OCI-LY7 (cell line): ENCODE results near the gene PPP4R4.

Source experiments
- EZH2phosphoT487 ChIP-seq: fragments of 200-600 bp; sonication (generic); IDR thresholded peaks from 2 replicates; pipeline ENCODE4 v1.6.1; 2018; ENCODE audit warnings: low read depth, borderline replicate concordance, mild to moderate bottlenecking, mixed run types, antibody characterized with exemption, low read length, moderate library complexity, mixed read lengths
- TF ChIP-seq, protein P1 (sequence below): fragments of 200-600 bp; sonication (generic); conservative IDR thresholded peaks from 2 replicates; pipeline ENCODE4 v1.5.1; 2014; ENCODE audit warnings: mild to moderate bottlenecking, antibody characterized with exemption, low read length, moderate library complexity, mixed read lengths

DNA sequence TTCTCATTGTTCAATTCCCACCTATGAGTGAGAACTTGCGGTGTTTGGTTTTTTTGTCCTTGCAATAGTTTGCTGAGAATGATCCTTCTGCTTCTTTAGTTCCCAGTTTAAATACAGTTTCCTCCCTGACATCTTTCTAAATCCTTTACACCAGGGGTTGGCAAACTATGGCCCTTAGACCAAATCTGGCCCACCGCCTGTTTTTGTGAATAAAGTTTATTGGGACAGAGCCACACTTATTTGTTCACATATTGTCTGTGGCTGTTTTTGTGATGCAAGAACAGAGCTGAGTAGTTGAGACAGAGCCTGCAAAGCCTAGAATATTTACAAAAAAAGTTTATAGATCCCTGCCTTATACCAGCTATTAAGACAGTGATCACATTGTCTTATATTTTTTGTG is 65.3 kb downstream of the PPP4R4 start:
- TF ChIP-seq, protein P1, sequence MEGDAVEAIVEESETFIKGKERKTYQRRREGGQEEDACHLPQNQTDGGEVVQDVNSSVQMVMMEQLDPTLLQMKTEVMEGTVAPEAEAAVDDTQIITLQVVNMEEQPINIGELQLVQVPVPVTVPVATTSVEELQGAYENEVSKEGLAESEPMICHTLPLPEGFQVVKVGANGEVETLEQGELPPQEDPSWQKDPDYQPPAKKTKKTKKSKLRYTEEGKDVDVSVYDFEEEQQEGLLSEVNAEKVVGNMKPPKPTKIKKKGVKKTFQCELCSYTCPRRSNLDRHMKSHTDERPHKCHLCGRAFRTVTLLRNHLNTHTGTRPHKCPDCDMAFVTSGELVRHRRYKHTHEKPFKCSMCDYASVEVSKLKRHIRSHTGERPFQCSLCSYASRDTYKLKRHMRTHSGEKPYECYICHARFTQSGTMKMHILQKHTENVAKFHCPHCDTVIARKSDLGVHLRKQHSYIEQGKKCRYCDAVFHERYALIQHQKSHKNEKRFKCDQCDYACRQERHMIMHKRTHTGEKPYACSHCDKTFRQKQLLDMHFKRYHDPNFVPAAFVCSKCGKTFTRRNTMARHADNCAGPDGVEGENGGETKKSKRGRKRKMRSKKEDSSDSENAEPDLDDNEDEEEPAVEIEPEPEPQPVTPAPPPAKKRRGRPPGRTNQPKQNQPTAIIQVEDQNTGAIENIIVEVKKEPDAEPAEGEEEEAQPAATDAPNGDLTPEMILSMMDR = no peak
- TF ChIP-seq EZH2phosphoT487 = no peak
